HCT116 (cell line): ENCODE results near the gene HTR7. TPM values are rescaled to one million over a fixed set of nuclear protein-coding genes. Genes with fewer than 3 reads are reported as not detected.

Experiments used
- ATAC-seq: fragments of 200-7000 bp; cut with Tn5 transposase; 2 replicates; pipeline ENCODE4 v1.9.1; 2020; ENCODE audit warnings: mild to moderate bottlenecking, moderate library complexity
- BruUV-seq: library from RNA; stranded (reverse); fragments of 400-500 nt; replicated peaks from 2 replicates; lab custom pipeline; 2021; lab: Mats Ljungman, UMichigan
- CTCF ChIA-PET: fragments of 300-600 bp; sonication (Branson Sonifier 250); formaldehyde crosslinking; loops from one replicate; lab custom pipeline; 2021; ENCODE audit warnings: antibody characterized with exemption; lab: Charles Lee
- POLR2A ChIA-PET: fragments of 300-600, 350-600 bp; sonication (Branson Sonifier 250); formaldehyde crosslinking; loops from one replicate; lab custom pipeline; 2021; ENCODE audit warnings: antibody characterized with exemption; lab: Charles Lee
- RAD21 ChIA-PET, 2 experiments: fragments of 300-600 bp; sonication (Branson Sonifier 250); formaldehyde crosslinking; loops; one replicate each; lab custom pipeline; 2023; ENCODE audit warnings: low total read pairs in 2 of 2; ENCODE audit not compliant: uncharacterized antibody in 2 of 2, unreplicated experiment in 2 of 2, low non-redundant PET in 1 of 2; lab: Charles Lee
- DNase-seq: peaks from one replicate; pipeline ENCODE4 v3.0.0-alpha.2; 2010; ENCODE audit warnings: low read depth, low spot score
- H2AFZ ChIP-seq: fragments of 200-600 bp; shearing (Covaris generic), sonication (generic); 2 replicates; pipeline ENCODE4 v1.6.1; 2017; ENCODE audit warnings: low read depth, mixed run types, mixed read lengths, antibody characterized with exemption, low read length; ENCODE audit not compliant: poor library complexity, severe bottlenecking
- H3K27ac ChIP-seq: 2 replicates; pipeline ENCODE4 v1.5.1; 2012; ENCODE audit warnings: low read depth, low read length
- H3K27me3 ChIP-seq: fragments of 200-600 bp; sonication (generic); 2 replicates; pipeline ENCODE4 v1.6.1; 2016; ENCODE audit warnings: mixed run types, low read length, mixed read lengths; ENCODE audit not compliant: insufficient read depth
- H3K36me3 ChIP-seq, 2 experiments: fragments of 200-500 bp in 1 of 2; fragments of 200-600 bp in 1 of 2; sonication (Bioruptor generic) in 1 of 2; sonication (generic) in 1 of 2; 2 replicates each; pipeline versions ENCODE4 v1.5.1 to v1.6.1; 2014 to 2016; ENCODE audit warnings: low read length in 2 of 2, inconsistent platforms in 1 of 2, mixed read lengths in 1 of 2, mixed run types in 1 of 2; ENCODE audit not compliant: insufficient read depth in 2 of 2, control insufficient read depth in 1 of 2
- H3K4me1 ChIP-seq, 2 experiments: fragments of 200-600 bp in 1 of 2; sonication (generic) in 1 of 2; 2 replicates each; pipeline versions ENCODE4 v1.5.1 to v1.6.1; 2012 to 2017; ENCODE audit warnings: low read length in 2 of 2, inconsistent platforms in 1 of 2, mild to moderate bottlenecking in 1 of 2, mixed read lengths in 1 of 2, mixed run types in 1 of 2, moderate library complexity in 1 of 2; ENCODE audit not compliant: insufficient read depth in 2 of 2, control insufficient read depth in 1 of 2
- H3K4me2 ChIP-seq: fragments of 200-600 bp; sonication (generic); 2 replicates; pipeline ENCODE4 v1.6.1; 2017; ENCODE audit warnings: mixed run types, low read length, mixed read lengths
- H3K4me3 ChIP-seq, 2 experiments: fragments of 200-600 bp in 1 of 2; sonication (generic) in 1 of 2; replicated peaks in 1 of 2; 2 replicates each; pipeline ENCODE4 v1.5.1; 2011 to 2016; ENCODE audit warnings: low read length in 2 of 2, control low read depth in 1 of 2, low read depth in 1 of 2, mild to moderate bottlenecking in 1 of 2, mixed read lengths in 1 of 2, mixed run types in 1 of 2
- H3K79me2 ChIP-seq: fragments of 200-600 bp; sonication (generic); 2 replicates; pipeline ENCODE4 v1.6.1; 2017; ENCODE audit warnings: mild to moderate bottlenecking, mixed run types, low read length, moderate library complexity, mixed read lengths; ENCODE audit not compliant: insufficient read depth
- H3K9ac ChIP-seq: fragments of 200-600 bp; sonication (generic); 2 replicates; pipeline ENCODE4 v1.6.1; 2016; ENCODE audit warnings: low read length, mixed read lengths
- H3K9me2 ChIP-seq: fragments of 200-600 bp; sonication (generic), shearing (Covaris generic); 2 replicates; pipeline ENCODE4 v1.6.1; 2017; ENCODE audit warnings: mixed run types, mild to moderate bottlenecking, moderate library complexity; ENCODE audit not compliant: insufficient read depth
- H3K9me3 ChIP-seq, 2 experiments: fragments of 200-500 bp in 1 of 2; fragments of 200-600 bp in 1 of 2; sonication (Bioruptor generic) in 1 of 2; sonication (generic) in 1 of 2; 2 replicates each; pipeline ENCODE4 v1.6.1; 2014 to 2017; ENCODE audit warnings: low read length in 2 of 2, mixed read lengths in 2 of 2, inconsistent platforms in 1 of 2, low read depth in 1 of 2, mild to moderate bottlenecking in 1 of 2, mixed run types in 1 of 2, moderate library complexity in 1 of 2; ENCODE audit not compliant: control insufficient read depth in 1 of 2, insufficient read depth in 1 of 2
- H4K20me1 ChIP-seq: fragments of 200-600 bp; sonication (generic), shearing (Covaris generic); 2 replicates; pipeline ENCODE4 v1.6.1; 2017; ENCODE audit warnings: mixed run types, mild to moderate bottlenecking, moderate library complexity; ENCODE audit not compliant: insufficient read depth
- ATF3 ChIP-seq: IDR thresholded peaks from 2 replicates; pipeline ENCODE4 v1.6.1; 2012
- CTCF ChIP-seq, 3 experiments: fragments of 200-600 bp in 1 of 3; sonication (generic) in 1 of 3; IDR thresholded peaks in 2 of 3; conservative IDR thresholded peaks in 1 of 3; 2 replicates each; pipeline ENCODE4 v1.5.1; 2012 to 2017; ENCODE audit warnings: low read depth in 2 of 3, low read length in 2 of 3, antibody characterized with exemption in 1 of 3, borderline replicate concordance in 1 of 3, control low read depth in 1 of 3, mild to moderate bottlenecking in 1 of 3, mixed read lengths in 1 of 3, mixed run types in 1 of 3, moderate library complexity in 1 of 3; ENCODE audit not compliant: insufficient read depth in 1 of 3
- ELF1 ChIP-seq: IDR thresholded peaks from 2 replicates; pipeline ENCODE4 v1.6.1; 2012; ENCODE audit warnings: low read depth, borderline replicate concordance
- EZH2phosphoT487 ChIP-seq: fragments of 200-600 bp; IDR thresholded peaks from 2 replicates; pipeline ENCODE4 v1.6.1; 2018; ENCODE audit warnings: antibody characterized with exemption, borderline replicate concordance
- POLR2AphosphoS5 ChIP-seq: IDR thresholded peaks from 2 replicates; pipeline ENCODE4 v1.6.1; 2011; ENCODE audit warnings: mild to moderate bottlenecking, low read depth, low read length, moderate library complexity
- REST ChIP-seq: IDR thresholded peaks from 2 replicates; pipeline ENCODE4 v1.6.1; 2012; ENCODE audit warnings: low read depth
- SP1 ChIP-seq: IDR thresholded peaks from 2 replicates; pipeline ENCODE4 v1.6.1; 2012; ENCODE audit warnings: low read depth
- SRF ChIP-seq: IDR thresholded peaks from 2 replicates; pipeline ENCODE4 v1.6.1; 2012; ENCODE audit warnings: low read depth
- ZBTB33 ChIP-seq: IDR thresholded peaks from 2 replicates; pipeline ENCODE4 v1.6.1; 2011; ENCODE audit warnings: mild to moderate bottlenecking, low read length, moderate library complexity; ENCODE audit not compliant: insufficient replicate concordance; ENCODE audit errors: extremely low read depth
- intact Hi-C: fragments of 100-400 bp; cut with micrococcal nuclease; formaldehyde crosslinking; loops from 2 replicates; pipeline ENCODE4 v1.10.0; 2022
- total RNA-seq: library from RNA; stranded (reverse); gene quantifications from one replicate; pipeline ENCODE4 v1.2.1, GENCODE V29; 2021; ENCODE audit not compliant: unreplicated experiment

Gene HTR7
- total RNA-seq, 1 experiment from 2014 or later = 32.2 TPM

GRCh38 chr10:90845726-90846125 lies 12.1 kb downstream of the HTR7 start (continued):
- TF ChIP-seq REST (no peak), ZBTB33 (no peak), POLR2AphosphoS5 (no peak), ELF1 (no peak), EZH2phosphoT487 (no peak), ATF3 (no peak)

- Histone ChIP-seq H3K9ac (no peak overlapping the region), H3K4me2 (no peak overlapping the region), H3K36me3 (no peaks in the 10 kb centered on the region), H3K4me3 (no peak overlapping the region), H3K27me3 (no peaks in the 10 kb centered on the region), H3K27ac (no peak overlapping the region), H3K79me2 (peaks cover 94% of the 10 kb centered on the region), H3K9me3 (no peaks in the 10 kb centered on the region), H2AFZ (no peak overlapping the region), H3K4me1 (peaks cover 16 to 18% of the 10 kb centered on the region in 2 experiments), H3K9me2 (no peaks in the 10 kb centered on the region), H4K20me1 (no peaks in the 10 kb centered on the region)
- intact Hi-C loops = no loop called here
- ChIA-PET RAD21 (no interaction called here), CTCF (no interaction called here), POLR2A (no interaction called here)
- TF ChIP-seq ZBTB33 (no peak), CTCF (IDR thresholded peaks at IDR 0.05 in 2 of 3, conservative IDR thresholded peaks at IDR 0.05 in 1 of 3; ENCODE audit: borderline replicate concordance in 1 of 3, insufficient read depth in 1 of 3, low read depth in 2 of 3, low read length in 2 of 3) (no peak), EZH2phosphoT487 (no peak), SP1 (no peak), SRF (no peak), ELF1 (no peak)
- no peak for ATAC-seq
- DNase-seq = no peak
- no TSS peak for BruUV-seq
Observed at GRCh38 chr10:90842725-90843124, 15.1 kb downstream of the HTR7 start.
